Neural cell (in vitro differentiated cells): ENCODE data around the gene ANTXR2.

Source experiments
- SMC3 ChIP-seq: fragments of 450-650 bp; conservative IDR thresholded peaks from 2 replicates; pipeline ENCODE4 v1.6.1; 2014; ENCODE audit warnings: antibody characterized with exemption, mild to moderate bottlenecking, moderate library complexity; ENCODE audit not compliant: poor library complexity
- TF ChIP-seq, protein P1 (sequence below): fragments of 450-650 bp; IDR thresholded peaks from 2 replicates; pipeline ENCODE4 v1.5.1; 2014; ENCODE audit warnings: antibody characterized with exemption, mild to moderate bottlenecking, moderate library complexity; ENCODE audit not compliant: poor library complexity, severe bottlenecking

- TF ChIP-seq, protein P1, sequence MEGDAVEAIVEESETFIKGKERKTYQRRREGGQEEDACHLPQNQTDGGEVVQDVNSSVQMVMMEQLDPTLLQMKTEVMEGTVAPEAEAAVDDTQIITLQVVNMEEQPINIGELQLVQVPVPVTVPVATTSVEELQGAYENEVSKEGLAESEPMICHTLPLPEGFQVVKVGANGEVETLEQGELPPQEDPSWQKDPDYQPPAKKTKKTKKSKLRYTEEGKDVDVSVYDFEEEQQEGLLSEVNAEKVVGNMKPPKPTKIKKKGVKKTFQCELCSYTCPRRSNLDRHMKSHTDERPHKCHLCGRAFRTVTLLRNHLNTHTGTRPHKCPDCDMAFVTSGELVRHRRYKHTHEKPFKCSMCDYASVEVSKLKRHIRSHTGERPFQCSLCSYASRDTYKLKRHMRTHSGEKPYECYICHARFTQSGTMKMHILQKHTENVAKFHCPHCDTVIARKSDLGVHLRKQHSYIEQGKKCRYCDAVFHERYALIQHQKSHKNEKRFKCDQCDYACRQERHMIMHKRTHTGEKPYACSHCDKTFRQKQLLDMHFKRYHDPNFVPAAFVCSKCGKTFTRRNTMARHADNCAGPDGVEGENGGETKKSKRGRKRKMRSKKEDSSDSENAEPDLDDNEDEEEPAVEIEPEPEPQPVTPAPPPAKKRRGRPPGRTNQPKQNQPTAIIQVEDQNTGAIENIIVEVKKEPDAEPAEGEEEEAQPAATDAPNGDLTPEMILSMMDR: no peak
- no peak for TF ChIP-seq SMC3
Measured at GRCh38 chr4:80069837-80070731, 2.9 kb downstream of the ANTXR2 start.
